Activated CD8-positive, alpha-beta memory T cell treated with anti-CD3 and anti-CD28 coated beads, Interleukin-2, amount 50 U/mL, for 24 hours (primary cell): ENCODE results near the gene SLC66A1.

Experiments used
- DNase-seq: peaks from one replicate; pipeline ENCODE4 v3.0.0-alpha.2; 2020; ENCODE audit errors: extremely low read depth

Gene SLC66A1

GRCh38 chr1:19342894-19343616 lies 30.9 kb downstream of the SLC66A1 start:
- no peak for DNase-seq

GRCh38 chr1:19343617-19344350 lies 31.7 kb downstream of the SLC66A1 start:
- no peak for DNase-seq

DNA sequence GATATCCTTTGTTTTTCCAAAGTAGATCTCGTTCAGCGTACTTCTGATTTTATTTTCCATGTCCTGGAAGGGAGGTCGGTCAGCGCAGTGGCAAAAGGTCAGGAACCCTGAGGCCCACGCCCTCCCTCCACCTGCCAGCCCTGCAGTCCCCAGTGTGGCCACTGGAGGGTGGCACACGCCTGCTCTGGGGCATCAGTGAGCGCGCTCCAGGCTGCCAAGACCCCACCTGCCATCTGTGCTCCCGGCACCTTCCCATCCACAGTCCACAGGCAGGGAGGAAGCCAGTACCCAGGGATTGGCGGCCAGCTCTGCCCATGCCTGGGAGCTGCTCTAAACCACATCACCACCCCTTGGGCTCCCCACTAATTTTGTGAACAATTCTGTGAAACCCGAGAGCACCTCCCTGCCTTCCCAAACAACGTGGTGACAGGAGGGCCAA lies 32.3 kb downstream of the SLC66A1 start:
- DNase-seq, result no peak

GRCh38 chr1:19344831-19345230 lies 32.7 kb downstream of the SLC66A1 start:
- no peak for DNase-seq

DNA sequence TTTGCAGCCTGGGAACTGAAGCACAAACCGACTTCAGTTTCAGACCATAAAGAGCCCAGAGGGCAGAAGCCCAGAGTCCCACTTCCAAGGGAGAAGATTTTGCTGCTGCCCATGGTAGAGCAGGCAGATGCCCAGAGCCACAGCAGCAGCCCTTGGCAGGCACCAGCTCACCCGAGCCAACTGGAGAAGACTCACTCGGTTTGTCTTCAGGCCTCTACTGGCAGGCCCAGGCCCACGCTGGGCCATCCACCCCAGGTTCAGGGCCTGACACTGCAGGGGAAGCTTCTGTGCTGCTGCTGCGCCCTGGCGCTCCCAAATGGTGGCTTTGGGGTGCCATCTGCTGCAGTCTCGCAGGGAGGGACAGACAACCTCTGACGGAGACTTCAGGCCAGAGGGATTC lies 33.3 kb downstream of the SLC66A1 start:
- DNase-seq, result no peak

GRCh38 chr1:19346026-19346425 lies 33.9 kb downstream of the SLC66A1 start:
- no peak for DNase-seq

DNA sequence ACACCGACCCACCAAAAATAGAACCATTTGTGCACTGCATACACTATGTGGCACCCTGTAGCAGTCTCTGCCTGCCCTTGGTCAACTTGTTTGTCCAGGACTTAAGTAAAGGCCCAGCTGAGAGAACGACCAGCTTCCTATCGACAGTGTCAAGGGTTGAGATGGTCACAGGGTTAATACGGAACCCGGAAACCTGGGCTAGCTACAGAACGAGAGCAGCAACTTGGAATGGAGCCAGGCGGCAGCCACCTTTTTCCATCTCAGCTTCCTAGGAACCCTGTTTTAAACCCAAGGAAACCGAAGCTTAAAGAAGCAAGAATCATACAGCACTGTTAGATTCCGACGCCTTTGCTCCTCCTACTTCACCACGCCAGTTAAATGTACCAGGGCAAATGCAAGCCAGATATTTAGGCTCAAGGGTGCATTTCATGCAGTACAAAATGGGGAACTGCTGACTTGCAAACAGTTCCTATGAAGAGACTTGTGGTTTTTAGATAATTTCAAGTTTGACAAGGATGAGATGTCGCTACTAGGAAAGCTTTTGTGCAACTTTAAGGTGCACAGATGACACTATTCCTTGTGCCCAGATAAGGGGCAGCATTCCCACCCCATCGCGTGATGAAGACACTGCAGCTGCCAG lies 35.5 kb downstream of the SLC66A1 start:
- no peak for DNase-seq

GRCh38 chr1:19348441-19349198 lies 36.5 kb downstream of the SLC66A1 start:
- no peak for DNase-seq

DNA sequence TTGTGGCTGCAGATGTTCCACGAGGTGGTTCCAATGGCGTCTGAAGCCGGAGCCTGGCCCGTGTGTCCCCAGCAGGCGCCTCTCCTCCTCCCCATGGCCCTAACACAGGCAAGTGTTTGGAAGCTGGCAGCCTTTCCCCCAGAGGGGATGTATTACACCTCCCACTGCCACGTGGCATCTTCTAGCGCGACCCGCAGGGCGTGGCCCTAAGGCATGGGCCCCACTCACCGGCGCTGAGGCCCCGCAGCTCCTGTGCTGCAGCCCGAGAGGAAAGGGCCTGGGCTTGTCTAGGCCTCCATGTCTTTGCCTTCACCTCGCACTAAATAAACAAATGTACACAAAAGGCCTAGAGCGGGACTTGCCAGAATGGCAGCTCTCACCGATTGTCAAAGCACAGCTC lies 37.9 kb downstream of the SLC66A1 start:
- DNase-seq, result no peak

GRCh38 chr1:19350566-19350965 lies 38.4 kb downstream of the SLC66A1 start:
- DNase-seq, result no peak

- DNase-seq, result no peak
Observed at GRCh38 chr1:19351873-19352272, 39.7 kb downstream of the SLC66A1 start.

DNA sequence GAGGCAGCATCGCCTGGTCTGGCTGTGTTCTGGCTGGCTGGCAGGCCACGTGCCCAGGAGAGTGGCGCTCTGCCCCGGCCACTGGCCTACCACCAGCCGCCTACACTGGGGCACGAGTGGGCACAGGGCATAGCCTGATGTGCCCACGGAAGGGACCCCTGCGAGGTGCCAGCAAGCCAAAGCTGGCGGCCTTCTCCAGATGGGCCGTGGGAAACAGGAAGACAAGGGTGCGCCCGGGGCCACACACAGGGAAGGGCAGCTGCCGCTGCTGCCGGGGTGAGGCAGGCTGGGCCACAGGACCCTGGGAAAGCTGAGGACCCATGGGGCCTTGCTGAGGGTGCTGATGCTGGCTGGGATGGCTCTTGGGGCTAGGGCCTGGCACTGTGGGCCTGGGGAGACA lies 40.7 kb downstream of the SLC66A1 start:
- no peak for DNase-seq

DNA sequence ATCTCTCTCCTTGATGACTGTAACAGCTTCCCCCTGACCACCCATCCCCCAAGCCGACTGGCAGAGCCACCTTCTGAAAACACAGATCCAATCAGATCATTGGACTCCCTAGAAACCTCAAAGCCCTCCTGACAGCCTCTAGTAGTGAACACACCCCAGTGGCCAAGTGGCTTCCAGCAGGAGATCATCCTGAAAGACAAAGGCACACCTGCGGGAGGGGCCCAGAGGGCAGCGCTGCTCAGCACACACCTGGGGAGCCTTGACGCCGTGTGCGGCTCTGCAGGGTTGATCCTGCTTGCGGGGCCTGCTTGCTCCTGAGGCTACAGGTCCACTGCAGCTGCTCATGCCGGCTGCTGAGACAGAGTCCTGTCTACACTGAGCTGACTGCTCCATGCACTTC lies 41.5 kb downstream of the SLC66A1 start:
- no peak for DNase-seq

DNA sequence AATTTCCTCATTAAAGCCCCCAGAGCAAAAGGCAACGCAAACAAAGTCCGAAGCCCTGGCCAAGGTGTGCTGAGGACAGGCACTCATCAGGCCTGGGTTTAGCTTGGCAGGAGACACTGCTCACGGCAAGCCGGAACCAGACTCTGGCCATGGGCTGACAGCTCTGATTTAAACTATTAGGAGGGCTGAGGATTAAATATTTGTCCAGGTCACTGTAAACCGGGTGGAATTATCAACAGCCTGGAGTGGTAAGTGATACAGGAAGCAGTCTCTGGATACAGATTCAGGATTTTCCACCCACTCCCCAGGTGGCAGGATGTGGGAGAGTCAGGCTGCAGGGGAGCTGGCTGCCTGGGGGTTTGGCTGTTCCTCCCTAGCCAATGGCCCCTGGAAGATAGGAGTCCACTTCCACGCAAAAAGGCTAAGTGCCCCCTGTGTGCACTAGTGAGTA lies 42.4 kb downstream of the SLC66A1 start:
- no peak for DNase-seq

DNA sequence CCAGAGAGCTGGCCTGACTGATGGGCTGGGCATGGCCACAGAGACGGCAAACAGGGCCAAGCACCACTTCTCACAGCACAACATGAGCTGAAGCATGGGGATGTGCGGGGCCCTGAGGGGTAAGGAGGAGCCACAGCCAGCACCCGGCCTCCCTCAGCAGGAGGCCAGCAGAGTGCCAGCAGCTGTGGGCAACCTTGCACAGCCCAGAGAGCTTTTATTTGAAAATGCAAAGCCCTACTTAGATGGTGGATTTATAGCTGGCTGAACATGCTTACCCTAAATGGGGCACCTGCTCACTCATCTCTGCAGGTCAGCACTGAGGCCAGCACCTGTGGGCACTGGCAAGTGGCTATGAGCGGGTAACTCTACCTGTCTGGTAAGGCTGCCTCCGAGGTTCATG lies 44.1 kb downstream of the SLC66A1 start:
- no peak for DNase-seq

DNA sequence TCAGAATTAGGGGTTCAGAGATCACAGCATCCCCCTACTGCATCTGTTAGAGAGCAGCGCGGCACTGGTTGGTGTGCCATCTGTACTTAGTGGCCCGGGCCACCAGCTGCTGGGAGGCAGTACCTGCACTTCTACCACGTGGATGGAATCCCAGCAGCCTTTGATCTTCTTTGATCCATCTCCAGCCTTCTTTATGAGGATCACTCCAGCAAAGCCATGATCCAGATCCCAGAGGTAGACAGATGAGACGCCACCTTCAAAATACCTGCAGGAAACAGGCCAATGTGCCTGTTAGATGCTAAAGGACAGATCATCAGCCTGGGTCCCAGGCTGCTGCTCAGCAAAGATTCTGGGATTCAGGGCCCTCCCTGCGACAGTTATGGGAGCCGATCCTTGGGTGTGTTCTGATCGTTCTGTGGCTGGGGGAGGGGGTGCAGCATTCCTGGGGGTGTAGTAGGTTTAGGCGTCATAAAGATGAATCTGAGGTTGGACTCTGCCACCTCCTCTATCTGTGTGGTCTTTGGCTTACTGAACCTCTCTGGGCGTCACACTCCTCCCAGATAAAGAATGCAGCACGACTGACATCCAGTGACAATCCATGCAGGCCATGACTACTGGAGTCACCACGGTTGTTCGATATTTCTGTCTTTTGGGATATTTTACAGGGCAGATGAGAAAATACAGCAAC lies 45.3 kb downstream of the SLC66A1 start:
- DNase-seq, result no peak

GRCh38 chr1:19358710-19359109 lies 46.6 kb downstream of the SLC66A1 start:
- no peak for DNase-seq

- no peak for DNase-seq
Observed at GRCh38 chr1:19359357-19359756, 47.2 kb downstream of the SLC66A1 start.

DNA sequence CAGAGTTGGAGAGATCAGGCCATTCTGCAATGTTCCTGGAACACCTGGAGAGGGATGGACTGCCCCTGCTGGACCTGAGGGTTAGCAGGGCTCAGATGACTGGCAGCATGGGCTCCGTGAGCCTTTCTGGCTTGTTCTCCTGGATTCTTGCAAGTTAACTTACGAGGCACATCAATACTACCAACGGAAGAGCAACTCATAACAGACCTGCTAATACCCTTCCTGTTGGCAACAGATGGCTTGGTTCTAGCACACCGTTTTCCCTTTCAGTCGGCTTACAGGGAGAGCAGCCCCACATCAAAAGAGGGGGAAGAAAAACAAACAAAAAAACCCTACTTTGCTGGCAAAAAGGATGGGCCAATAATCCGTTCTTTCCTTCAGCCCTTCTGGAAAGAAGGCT lies 47.9 kb downstream of the SLC66A1 start:
- DNase-seq, result no peak

DNA sequence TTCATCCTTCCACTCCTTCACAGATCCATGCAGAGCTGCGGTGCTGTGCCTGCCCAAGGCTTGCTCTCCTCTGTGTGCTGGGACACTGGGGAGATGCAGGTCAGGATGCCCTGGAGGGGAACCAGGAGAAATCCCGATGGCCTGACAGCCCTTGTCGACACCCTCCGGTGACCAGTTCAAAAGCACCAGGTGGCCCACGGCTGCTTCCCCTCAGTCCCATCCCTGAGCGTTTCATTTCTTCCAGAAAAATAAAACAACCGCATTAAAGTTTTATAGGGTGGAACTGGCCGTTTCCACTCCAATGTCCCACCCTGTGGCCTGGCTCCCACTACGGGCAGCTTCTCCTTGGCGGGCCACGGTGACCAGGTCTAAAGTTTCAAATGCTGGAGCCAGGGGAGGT lies 48.3 kb downstream of the SLC66A1 start:
- DNase-seq, result no peak

DNA sequence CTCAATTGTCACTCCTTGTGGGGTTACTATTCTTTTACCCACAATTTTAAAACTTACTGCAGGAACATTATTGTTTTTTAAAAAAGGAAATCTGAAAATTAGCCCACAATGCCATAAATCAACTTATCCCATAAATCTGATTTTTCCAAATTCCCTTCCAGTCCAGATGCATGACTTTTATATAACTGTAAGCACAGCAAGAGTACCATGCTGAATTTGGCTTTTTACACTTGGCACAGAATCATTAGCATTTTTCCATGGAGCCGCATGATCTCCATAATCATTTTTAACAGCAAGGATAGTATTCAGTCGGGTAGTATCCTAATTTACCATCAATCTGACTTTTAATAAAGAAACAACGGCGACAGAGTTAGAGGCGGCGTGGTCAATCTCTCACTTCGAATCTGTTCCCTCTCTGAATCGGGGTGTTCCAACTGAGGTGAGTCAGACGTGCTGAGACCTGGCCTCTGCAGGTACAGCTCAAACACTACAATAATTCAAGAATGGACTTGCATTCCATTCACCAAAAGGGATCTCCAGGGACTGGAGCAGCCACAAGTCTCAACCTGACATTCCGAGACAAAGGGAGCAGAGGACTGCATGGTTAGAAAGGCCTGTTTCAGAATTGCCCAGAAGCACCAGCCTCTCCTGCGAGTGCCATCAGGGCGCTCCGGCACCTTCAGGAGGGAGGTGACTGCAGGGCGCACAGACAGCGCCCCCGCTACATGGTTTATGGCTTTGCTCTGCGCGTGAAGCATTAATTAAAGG lies 48.9 kb downstream of the SLC66A1 start:
- no peak for DNase-seq
